ENCODE results near the gene FOLR2.

DNA sequence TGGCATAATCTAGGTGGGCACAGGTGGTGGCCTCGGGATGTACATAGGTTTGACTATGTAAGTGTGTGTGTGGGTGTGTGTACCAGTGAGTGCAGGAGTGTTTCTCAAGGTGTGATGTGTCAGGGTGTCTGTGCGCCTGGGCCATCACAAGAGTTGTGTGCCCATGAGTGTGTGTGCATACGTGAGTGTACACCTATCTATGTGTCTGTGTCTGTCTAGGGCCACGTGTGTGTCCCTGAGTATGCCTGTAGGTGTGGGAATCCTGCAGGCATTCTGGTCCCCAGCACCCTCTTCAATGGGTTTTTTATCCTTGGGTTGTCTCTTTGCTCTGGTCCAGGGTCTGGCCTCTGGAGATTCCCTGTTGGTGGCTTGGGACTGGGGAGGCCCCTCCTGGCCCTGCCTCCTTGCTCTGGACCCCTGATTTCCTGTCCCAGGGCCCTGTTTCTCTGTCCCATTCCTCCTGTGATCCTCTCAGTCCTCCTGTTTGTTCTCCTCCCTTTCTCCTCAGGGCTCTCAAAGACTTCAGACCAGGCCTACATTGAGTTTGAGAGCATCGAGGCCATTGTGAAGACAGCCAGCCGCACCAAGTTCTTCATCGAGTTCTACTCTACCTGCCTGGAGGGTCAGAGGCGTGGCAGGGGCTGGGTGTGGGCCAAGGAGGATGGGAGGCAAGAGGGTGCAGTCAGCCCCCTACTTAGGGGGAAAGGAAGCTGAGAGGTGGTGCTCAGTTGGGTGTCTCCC is 17.3 kb downstream of the FOLR2 start:
- TF ChIP-seq, protein P1, sequence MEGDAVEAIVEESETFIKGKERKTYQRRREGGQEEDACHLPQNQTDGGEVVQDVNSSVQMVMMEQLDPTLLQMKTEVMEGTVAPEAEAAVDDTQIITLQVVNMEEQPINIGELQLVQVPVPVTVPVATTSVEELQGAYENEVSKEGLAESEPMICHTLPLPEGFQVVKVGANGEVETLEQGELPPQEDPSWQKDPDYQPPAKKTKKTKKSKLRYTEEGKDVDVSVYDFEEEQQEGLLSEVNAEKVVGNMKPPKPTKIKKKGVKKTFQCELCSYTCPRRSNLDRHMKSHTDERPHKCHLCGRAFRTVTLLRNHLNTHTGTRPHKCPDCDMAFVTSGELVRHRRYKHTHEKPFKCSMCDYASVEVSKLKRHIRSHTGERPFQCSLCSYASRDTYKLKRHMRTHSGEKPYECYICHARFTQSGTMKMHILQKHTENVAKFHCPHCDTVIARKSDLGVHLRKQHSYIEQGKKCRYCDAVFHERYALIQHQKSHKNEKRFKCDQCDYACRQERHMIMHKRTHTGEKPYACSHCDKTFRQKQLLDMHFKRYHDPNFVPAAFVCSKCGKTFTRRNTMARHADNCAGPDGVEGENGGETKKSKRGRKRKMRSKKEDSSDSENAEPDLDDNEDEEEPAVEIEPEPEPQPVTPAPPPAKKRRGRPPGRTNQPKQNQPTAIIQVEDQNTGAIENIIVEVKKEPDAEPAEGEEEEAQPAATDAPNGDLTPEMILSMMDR (optimal IDR thresholded peaks at IDR 0.05 in 1 of 3, IDR thresholded peaks at IDR 0.05 in 1 of 3, conservative IDR thresholded peaks at IDR 0.05 in 1 of 3; ENCODE audit: extremely low read depth in 1 of 3, insufficient read depth in 2 of 3, low read length in 3 of 3): no peak
- no peak for TF ChIP-seq EZH2 (IDR thresholded peaks at IDR 0.05; ENCODE audit: low read length)

Measured in keratinocyte (primary cell).